ENCODE results near the gene NHSL2.

- TF ChIP-seq POLR2A (IDR thresholded peaks at IDR 0.05; ENCODE audit: low read depth) (no peak), POLR2AphosphoS5 (IDR thresholded peaks at IDR 0.05) (no peak), CTCF (IDR thresholded peaks at IDR 0.05) (no peak), EP300 (IDR thresholded peaks at IDR 0.05) (no peak)
Observed at GRCh38 chrX:71941145-71941544, 30.5 kb downstream of the NHSL2 start.

Data from esophagus muscularis mucosa (tissue), 4 donors.